BLaER1 (cell line): Measurements from ENCODE around the gene REXO5.
"Not testable (repeated sequence)": the region's sequence is repeated elsewhere in the genome, so short reads cannot be mapped to it uniquely, and the experiment has no call there.

Experiments
- H3K27ac ChIP-seq: shearing (Covaris generic); formaldehyde crosslinking; 2 replicates; pipeline ENCODE4 v1.8.1; 2022
- H3K27me3 ChIP-seq: shearing (Covaris generic); formaldehyde crosslinking; 2 replicates; pipeline ENCODE4 v1.8.1; 2022
- H3K36me3 ChIP-seq: shearing (Covaris generic); formaldehyde crosslinking; 2 replicates; pipeline ENCODE4 v1.8.1; 2022
- H3K4me1 ChIP-seq: shearing (Covaris generic); formaldehyde crosslinking; 2 replicates; pipeline ENCODE4 v1.8.1; 2022
- H3K4me2 ChIP-seq: shearing (Covaris generic); formaldehyde crosslinking; 2 replicates; pipeline ENCODE4 v1.8.1; 2022
- H3K4me3 ChIP-seq: shearing (Covaris generic); formaldehyde crosslinking; 2 replicates; pipeline ENCODE4 v1.8.1; 2022
- H3K9ac ChIP-seq: shearing (Covaris generic); formaldehyde crosslinking; 2 replicates; pipeline ENCODE4 v1.8.1; 2022
- H3K9me3 ChIP-seq: shearing (Covaris generic); formaldehyde crosslinking; 2 replicates; pipeline ENCODE4 v1.8.1; 2022
- H4K20me1 ChIP-seq: shearing (Covaris generic); formaldehyde crosslinking; 2 replicates; pipeline ENCODE4 v1.8.1; 2022
- Cebpa-rat ChIP-seq: shearing (Covaris generic); IDR thresholded peaks from 2 replicates; pipeline ENCODE4 v1.8.1; 2022

REXO5 gene, protein sequence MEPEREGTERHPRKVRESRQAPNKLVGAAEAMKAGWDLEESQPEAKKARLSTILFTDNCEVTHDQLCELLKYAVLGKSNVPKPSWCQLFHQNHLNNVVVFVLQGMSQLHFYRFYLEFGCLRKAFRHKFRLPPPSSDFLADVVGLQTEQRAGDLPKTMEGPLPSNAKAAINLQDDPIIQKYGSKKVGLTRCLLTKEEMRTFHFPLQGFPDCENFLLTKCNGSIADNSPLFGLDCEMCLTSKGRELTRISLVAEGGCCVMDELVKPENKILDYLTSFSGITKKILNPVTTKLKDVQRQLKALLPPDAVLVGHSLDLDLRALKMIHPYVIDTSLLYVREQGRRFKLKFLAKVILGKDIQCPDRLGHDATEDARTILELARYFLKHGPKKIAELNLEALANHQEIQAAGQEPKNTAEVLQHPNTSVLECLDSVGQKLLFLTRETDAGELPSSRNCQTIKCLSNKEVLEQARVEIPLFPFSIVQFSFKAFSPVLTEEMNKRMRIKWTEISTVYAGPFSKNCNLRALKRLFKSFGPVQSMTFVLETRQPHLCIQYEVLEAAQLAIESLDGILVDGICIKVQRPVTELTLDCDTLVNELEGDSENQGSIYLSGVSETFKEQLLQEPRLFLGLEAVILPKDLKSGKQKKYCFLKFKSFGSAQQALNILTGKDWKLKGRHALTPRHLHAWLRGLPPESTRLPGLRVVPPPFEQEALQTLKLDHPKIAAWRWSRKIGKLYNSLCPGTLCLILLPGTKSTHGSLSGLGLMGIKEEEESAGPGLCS

DNA sequence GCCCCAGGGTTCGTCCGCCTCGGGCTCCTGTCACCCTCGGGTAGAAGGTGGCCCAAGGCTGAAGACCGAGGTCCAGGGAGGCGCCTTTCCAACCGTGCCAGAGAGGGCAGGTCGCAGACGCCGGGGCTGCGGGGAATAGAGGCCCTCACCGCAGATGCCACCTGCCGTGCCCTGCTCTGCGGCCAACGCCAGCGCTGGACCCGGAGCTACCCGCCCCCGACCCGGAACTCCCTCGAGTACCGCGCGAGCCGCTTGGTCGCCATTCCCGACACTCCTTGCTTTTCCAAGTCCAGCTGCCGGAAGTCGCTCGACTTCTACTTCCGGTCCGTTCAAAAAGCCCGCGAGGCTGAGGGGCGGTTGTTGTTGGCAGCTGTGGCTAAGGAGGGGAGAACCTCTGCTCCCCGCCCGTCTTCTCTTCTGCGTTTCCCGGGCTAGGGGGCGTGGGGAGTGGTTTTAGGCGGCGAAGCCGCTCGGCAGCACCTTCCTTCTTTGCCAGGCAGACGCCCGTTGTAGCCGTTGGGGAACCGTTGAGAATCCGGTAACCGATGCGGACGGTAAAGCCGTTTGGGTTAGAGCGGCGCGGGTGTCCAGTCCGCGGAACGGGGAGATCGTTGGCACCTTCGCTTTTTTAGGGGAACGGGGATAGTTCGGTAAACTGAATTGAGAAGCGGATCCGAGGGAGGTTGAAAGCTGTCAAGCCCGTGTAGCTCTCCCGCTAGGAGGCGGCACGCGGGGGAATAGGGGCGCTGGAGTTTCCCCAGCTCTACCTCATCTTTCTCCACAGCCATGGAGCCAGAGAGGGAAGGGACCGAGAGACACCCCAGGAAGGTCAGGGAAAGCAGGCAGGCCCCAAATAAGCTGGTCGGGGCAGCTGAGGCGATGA, at the start of gene REXO5, which contains the start of gene ERI2:
Gene REXO5 (plus strand): TSS at position 360 of the 883 bp plus-strand sequence. CDS start 427 bp downstream, at position 787.
Gene ERI2 (minus strand): TSS at position 305 of the 883 bp plus-strand sequence. CDS start 42 bp downstream, at position 263.
- H3K27ac ChIP-seq = no peak within 1 kb of the TSS
- H3K9me3 ChIP-seq = peaks cover 18% of the 10 kb centered on the region
- H3K4me1 ChIP-seq = peaks cover 7% of the 10 kb centered on the region; the same call in 1 of the 2 replicates
- peak within 1 kb of the TSS; percentile 59 for H3K4me2 ChIP-seq
- no peaks in the 10 kb centered on the region for H4K20me1 ChIP-seq
- no peak within 1 kb of the TSS for H3K9ac ChIP-seq
- peak within 1 kb of the TSS; percentile 61 for H3K4me3 ChIP-seq
- peaks cover 25% of the 10 kb centered on the region for H3K27me3 ChIP-seq
- TF ChIP-seq Cebpa-rat = no peak
- H3K36me3 ChIP-seq = no peaks in the 10 kb centered on the region

DNA sequence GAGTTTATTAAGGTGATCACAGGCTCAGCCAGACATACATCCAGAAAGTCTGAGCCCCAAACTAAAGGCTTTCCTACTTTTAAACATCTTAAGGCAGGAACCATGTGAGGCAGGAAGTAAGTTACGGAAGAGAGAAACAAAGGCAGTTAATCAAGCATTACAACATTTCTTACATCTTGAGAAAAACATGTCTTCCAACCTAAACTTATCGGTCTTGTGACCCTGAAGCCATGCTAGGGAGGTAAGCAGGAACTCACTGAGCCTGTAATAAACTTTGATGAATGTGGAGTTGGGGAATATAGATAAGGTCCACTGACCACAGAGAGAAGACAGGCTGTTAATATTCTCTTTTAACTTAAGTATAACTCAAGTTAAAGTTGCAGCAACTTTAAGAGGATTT, 46.0 kb upstream of the REXO5 start:
- no peak overlapping the region for H3K9ac ChIP-seq
- no peaks in the 10 kb centered on the region for H3K36me3 ChIP-seq
- peaks cover 23% of the 10 kb centered on the region for H3K9me3 ChIP-seq
- peak overlapping the region; percentile 30 for H3K4me2 ChIP-seq
- H4K20me1 ChIP-seq = no peaks in the 10 kb centered on the region
- H3K4me1 ChIP-seq = peaks cover 8% of the 10 kb centered on the region
- no peak overlapping the region for H3K27ac ChIP-seq
- no peak for TF ChIP-seq Cebpa-rat
- no peaks in the 10 kb centered on the region for H3K27me3 ChIP-seq
- H3K4me3 ChIP-seq = no peak overlapping the region

DNA sequence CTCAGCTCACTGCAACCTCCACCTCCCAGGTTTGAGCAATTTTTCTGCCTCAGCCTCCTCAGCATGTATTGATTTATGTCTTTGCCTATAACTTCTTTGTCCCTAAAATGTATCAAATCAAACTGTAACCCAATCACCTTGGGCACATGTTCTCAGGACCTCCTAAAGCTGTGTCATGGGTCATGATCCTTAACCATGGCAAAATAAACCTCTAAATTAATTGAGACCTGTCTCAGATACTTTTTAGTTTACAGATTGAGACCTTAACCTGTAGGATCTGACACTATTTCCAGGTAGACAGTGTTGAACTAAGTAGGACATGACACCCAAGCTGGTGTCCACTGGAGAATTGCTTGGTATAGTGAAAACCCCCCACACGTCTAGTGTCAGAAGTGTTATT, 45.2 kb upstream of the REXO5 start:
- Histone ChIP-seq H3K4me1 (peaks cover 8% of the 10 kb centered on the region), H3K9ac (no peak overlapping the region), H3K27ac (no peak overlapping the region), H3K4me2 (no peak overlapping the region), H3K27me3 (no peaks in the 10 kb centered on the region), H3K36me3 (no peaks in the 10 kb centered on the region), H3K9me3 (peaks cover 23% of the 10 kb centered on the region), H4K20me1 (no peaks in the 10 kb centered on the region), H3K4me3 (no peak overlapping the region)
- TF ChIP-seq Cebpa-rat = no peak

DNA sequence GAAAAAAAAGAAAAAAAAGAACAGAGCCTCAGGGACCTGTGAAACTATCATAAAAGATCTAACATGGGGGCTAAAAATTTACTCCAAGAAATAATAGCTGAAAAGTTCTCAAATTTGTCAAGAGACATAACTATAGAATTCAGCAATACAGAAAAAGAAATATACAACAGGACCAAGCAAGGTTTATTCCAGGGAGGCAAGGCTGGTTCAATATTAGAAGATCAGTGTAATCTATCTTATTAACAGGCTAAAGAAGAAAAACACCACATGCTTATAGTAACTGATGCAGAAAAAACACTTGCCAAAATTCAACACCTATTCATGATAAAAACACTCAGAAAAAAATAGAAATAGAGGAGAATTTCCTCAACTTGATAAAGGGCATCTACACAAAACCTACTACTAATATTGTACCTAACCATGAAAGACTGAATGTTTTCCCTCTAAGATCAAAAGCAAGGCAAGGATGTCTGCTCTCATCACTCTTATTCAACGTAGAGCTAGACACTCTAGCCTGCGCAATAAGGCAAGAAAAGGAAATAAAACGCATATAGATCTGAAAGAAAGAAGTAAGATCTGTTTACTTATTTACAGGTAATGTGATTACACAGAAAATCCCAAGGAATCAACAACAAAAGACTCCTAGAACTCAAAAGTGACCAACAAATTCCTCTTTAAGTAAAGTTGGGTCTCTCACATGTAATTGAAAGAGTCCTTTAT, 43.8 kb upstream of the REXO5 start:
- H3K9ac ChIP-seq = no peak overlapping the region
- no peak for TF ChIP-seq Cebpa-rat
- no peaks in the 10 kb centered on the region for H3K36me3 ChIP-seq
- H3K9me3 ChIP-seq = peaks cover 23% of the 10 kb centered on the region
- no peak overlapping the region for H3K4me2 ChIP-seq
- H3K4me3 ChIP-seq = no peak overlapping the region
- H3K4me1 ChIP-seq = peaks cover 8% of the 10 kb centered on the region
- no peaks in the 10 kb centered on the region for H3K27me3 ChIP-seq
- H3K27ac ChIP-seq = no peak overlapping the region
- H4K20me1 ChIP-seq = no peaks in the 10 kb centered on the region

DNA sequence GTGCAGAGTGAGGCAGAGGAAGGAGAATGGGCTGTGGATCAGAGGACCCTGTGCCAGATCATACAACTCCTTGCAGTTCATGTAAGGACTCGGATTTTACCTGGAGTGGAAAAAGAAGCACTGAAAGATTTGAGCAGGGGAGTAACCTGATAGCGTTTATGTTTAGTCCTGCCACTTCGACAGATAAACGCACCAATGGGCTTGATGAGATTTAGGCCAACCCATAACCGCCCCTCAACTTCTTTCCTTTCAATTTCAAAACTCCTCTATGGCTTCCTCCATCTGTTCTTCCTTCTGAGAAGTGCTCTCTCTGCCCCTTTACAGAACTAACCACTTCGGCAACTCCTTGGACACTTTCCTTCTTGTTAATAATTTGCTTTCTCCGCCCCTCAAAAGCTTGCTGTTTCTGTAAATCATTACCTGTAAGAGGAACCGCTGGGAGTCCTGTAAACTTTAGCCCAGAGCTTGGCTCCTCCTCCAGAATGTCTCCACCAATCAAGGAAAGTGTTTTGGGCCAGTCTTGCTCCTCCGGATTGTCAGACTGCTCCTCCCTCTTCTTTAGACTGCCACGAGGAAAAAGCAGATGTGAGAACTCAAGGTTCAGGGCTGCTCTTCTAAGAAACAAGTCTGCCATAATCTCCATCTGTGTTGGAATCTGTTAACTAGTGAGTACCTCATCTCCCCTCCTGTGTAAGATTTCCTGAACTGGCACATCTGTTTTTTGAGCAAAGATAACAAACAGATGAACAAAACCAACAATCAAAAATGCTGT, 42.7 kb upstream of the REXO5 start, which contains the start of gene ACSM3:
Gene ACSM3 (plus strand): TSS at position 554 of the 772 bp plus-strand sequence. CDS start 6,021 bp downstream, outside the sequence.
- Histone ChIP-seq H4K20me1 (no peaks in the 10 kb centered on the region), H3K9me3 (peaks cover 23% of the 10 kb centered on the region), H3K4me1 (peaks cover 8% of the 10 kb centered on the region), H3K27ac (no peak within 1 kb of the TSS), H3K36me3 (no peaks in the 10 kb centered on the region), H3K4me3 (no peak within 1 kb of the TSS), H3K4me2 (no peak within 1 kb of the TSS), H3K27me3 (no peaks in the 10 kb centered on the region), H3K9ac (no peak within 1 kb of the TSS)
- TF ChIP-seq Cebpa-rat = no peak

DNA sequence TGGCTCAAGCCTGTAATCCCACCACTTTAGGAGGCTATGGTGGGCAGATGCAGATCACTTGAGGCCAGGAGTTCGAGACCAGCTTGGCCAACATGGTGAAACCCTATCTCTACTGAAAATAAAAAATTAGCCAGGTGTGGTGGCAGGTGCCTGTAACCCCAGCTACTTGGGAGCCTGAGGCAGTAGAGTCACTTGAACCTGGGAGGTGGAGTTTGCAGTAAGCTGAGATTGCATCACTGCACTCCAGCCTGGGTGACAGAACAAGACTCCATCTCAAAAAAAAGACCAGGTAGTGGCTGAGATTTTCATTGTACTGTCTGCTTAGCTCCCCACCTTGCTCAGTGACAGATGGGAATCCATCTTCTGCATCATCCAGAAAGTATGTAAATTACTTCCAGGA, 41.9 kb upstream of the REXO5 start:
- H3K4me1 ChIP-seq, H3K4me2 ChIP-seq, H4K20me1 ChIP-seq, H3K27me3 ChIP-seq, H3K27ac ChIP-seq, H3K4me3 ChIP-seq, H3K36me3 ChIP-seq, H3K9ac ChIP-seq: not testable (repeated sequence)
- H3K9me3 ChIP-seq = peaks cover 23% of the 10 kb centered on the region

DNA sequence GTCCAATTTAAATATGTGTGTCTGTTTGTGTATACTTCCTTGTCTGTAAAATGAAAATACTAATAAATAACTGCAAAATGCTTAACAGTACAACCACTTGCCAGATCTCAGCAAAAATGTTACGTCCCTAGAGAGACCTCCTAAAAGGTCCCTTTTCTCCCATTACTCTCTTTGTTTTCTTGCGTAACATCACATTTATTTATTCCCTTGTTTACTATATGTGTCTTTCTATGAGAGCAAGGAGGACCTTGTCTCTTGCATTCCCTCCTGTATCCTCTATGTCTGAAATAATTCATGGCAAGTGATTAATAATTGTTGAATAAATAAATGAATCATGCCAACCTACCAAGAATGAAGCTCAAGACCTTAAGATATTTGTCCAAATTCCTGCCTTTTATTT, 40.6 kb upstream of the REXO5 start:
- no peak overlapping the region for H3K4me3 ChIP-seq
- H3K4me2 ChIP-seq = no peak overlapping the region
- H3K27ac ChIP-seq = no peak overlapping the region
- H3K27me3 ChIP-seq = no peaks in the 10 kb centered on the region
- no peak overlapping the region for H3K9ac ChIP-seq
- no peak for TF ChIP-seq Cebpa-rat
- no peaks in the 10 kb centered on the region for H3K36me3 ChIP-seq
- H4K20me1 ChIP-seq = no peaks in the 10 kb centered on the region
- H3K4me1 ChIP-seq = peaks cover under 1% of the 10 kb centered on the region; the same call in 1 of the 2 replicates
- H3K9me3 ChIP-seq = peaks cover 23% of the 10 kb centered on the region

DNA sequence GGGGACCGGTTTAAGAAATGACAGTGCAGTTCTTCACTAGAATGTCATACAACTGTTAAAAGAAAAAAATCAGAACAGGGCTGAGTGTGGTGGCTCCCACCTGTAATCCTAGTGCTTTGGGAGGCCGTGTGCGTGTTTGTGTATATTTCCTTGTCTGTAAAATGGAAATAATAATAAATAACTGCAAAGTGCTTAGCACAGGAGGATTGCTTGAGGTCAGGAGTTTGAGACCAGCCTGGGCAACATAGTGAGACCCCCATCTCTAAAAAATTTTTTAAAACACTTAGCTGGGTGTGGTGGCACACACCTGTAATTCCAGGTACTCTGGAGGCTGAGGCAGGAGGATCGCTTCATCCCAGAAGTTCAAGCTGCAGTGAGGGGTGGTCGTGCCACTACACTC, 40.0 kb upstream of the REXO5 start:
- Histone ChIP-seq H4K20me1 (no peaks in the 10 kb centered on the region), H3K27ac (no peak overlapping the region), H3K4me3 (no peak overlapping the region), H3K4me1 (no peaks in the 10 kb centered on the region), H3K36me3 (no peaks in the 10 kb centered on the region), H3K4me2 (no peak overlapping the region), H3K9me3 (peaks cover 23% of the 10 kb centered on the region), H3K27me3 (no peaks in the 10 kb centered on the region), H3K9ac (no peak overlapping the region)
- no peak for TF ChIP-seq Cebpa-rat
